NK-92 treated with Interleukin-12 subunit alpha and Interleukin-12 subunit beta, amount 100 ng/mL, for 24 hours (cell line): ENCODE data around the gene SATB2.

ENCODE experiments used
- DNase-seq: peaks from one replicate; lab custom pipeline; 2025; lab: John Stamatoyannopoulos, UW

SATB2 gene

GRCh38 chr2:199465988-199466691 is 8.4 kb upstream of the SATB2 start:
- DNase-seq = no peak

- no peak for DNase-seq
Observed at GRCh38 chr2:199465390-199465789, 7.7 kb upstream of the SATB2 start.

GRCh38 chr2:199464606-199465352 is 7.0 kb upstream of the SATB2 start:
- DNase-seq = no peak

- DNase-seq = no peak
Observed at GRCh38 chr2:199463708-199464605, 6.2 kb upstream of the SATB2 start.

GRCh38 chr2:199462956-199463692 is 5.4 kb upstream of the SATB2 start:
- no peak for DNase-seq

- DNase-seq = no peak
Observed at GRCh38 chr2:199462347-199462955, 4.7 kb upstream of the SATB2 start.

- no peak for DNase-seq
Observed at GRCh38 chr2:199461711-199462346, 4.1 kb upstream of the SATB2 start.

GRCh38 chr2:199460846-199461710 is 3.3 kb upstream of the SATB2 start:
- no peak for DNase-seq

GRCh38 chr2:199460101-199460671 is 2.4 kb upstream of the SATB2 start:
- no peak for DNase-seq

GRCh38 chr2:199459286-199460100 is 1.8 kb upstream of the SATB2 start:
- no peak for DNase-seq

GRCh38 chr2:199458806-199459285 is 1.1 kb upstream of the SATB2 start:
- DNase-seq = no peak

GRCh38 chr2:199458009-199458805 is 468 bp upstream of the SATB2 start:
- no peak for DNase-seq

- no peak for DNase-seq
Observed at GRCh38 chr2:199456383-199457146, 1.2 kb downstream of the SATB2 start.

GRCh38 chr2:199455545-199456382 is 2.0 kb downstream of the SATB2 start:
- no peak for DNase-seq

- DNase-seq = no peak
Observed at GRCh38 chr2:199455210-199455544, 2.6 kb downstream of the SATB2 start.

- DNase-seq = no peak
Observed at GRCh38 chr2:199452991-199453379, 4.8 kb downstream of the SATB2 start.
